Activated CD4-positive, alpha-beta T cell treated with anti-CD3 and anti-CD28 coated beads, Interleukin-2, amount 50 U/mL, for 48 hours (primary cell): Measurements from ENCODE around the gene EFCAB8.
"Not testable (repeated sequence)": the region's sequence is repeated elsewhere in the genome, so short reads cannot be mapped to it uniquely, and the experiment has no call there.

Experiments used
- DNase-seq, 2 experiments: peaks; one replicate each; pipeline ENCODE4 v3.0.0-alpha.2; 2020

EFCAB8 gene

GRCh38 chr20:32975121-32975520 is 116.4 kb downstream of the EFCAB8 start:
- DNase-seq: not testable (repeated sequence)

- DNase-seq: no peak
These were observed 117.3 kb downstream of the EFCAB8 start for GRCh38 chr20:32975698-32976674.

- no peak for DNase-seq
These were observed 118.0 kb downstream of the EFCAB8 start for GRCh38 chr20:32976746-32977145.

GRCh38 chr20:32977281-32978008 is 118.7 kb downstream of the EFCAB8 start:
- no peak for DNase-seq

GRCh38 chr20:32978009-32978335 is 119.2 kb downstream of the EFCAB8 start:
- no peak for DNase-seq

- no peak for DNase-seq
These were observed 120.7 kb downstream of the EFCAB8 start for GRCh38 chr20:32979201-32979998.

GRCh38 chr20:32980131-32980941 is 121.6 kb downstream of the EFCAB8 start:
- no peak for DNase-seq

GRCh38 chr20:32980990-32981389 is 122.3 kb downstream of the EFCAB8 start:
- DNase-seq: no peak

- DNase-seq: no peak
These were observed 124.1 kb downstream of the EFCAB8 start for GRCh38 chr20:32982617-32983458.

GRCh38 chr20:32983459-32984112 is 124.9 kb downstream of the EFCAB8 start:
- no peak for DNase-seq

- no peak for DNase-seq
These were observed 125.5 kb downstream of the EFCAB8 start for GRCh38 chr20:32984196-32984595.

GRCh38 chr20:32984631-32985354 is 126.1 kb downstream of the EFCAB8 start:
- DNase-seq: no peak

GRCh38 chr20:32985596-32985995 is 126.9 kb downstream of the EFCAB8 start:
- no peak for DNase-seq

GRCh38 chr20:32986331-32986966 is 127.7 kb downstream of the EFCAB8 start:
- no peak for DNase-seq

GRCh38 chr20:32987044-32987825 is 128.5 kb downstream of the EFCAB8 start:
- no peak for DNase-seq

GRCh38 chr20:32988008-32988407 is 129.3 kb downstream of the EFCAB8 start:
- no peak for DNase-seq

GRCh38 chr20:32989507-32990283 is 131.0 kb downstream of the EFCAB8 start:
- no peak for DNase-seq

GRCh38 chr20:32990426-32990825 is 131.7 kb downstream of the EFCAB8 start:
- DNase-seq: no peak
